K562 (cell line): ENCODE results near the gene POR. TPM values are rescaled to one million over a fixed set of nuclear protein-coding genes. Genes with fewer than 3 reads are reported as not detected.

Experiments
- HMGN3 ChIP-seq: IDR thresholded peaks from 2 replicates; pipeline ENCODE4 v1.6.1; 2011; ENCODE audit warnings: borderline replicate concordance, low read depth, mild to moderate bottlenecking, mixed read lengths, low read length; ENCODE audit not compliant: insufficient read length; ENCODE audit errors: extremely low read depth
- KDM1A ChIP-seq, 2 experiments: fragments of 450-650 bp; IDR thresholded peaks; 2 replicates each; pipeline ENCODE4 v1.6.1; 2016; ENCODE audit warnings: mild to moderate bottlenecking in 2 of 2
- polyA plus RNA-seq, 8 experiments: library from polyadenylated mRNA; depleted of rRNA in 4 of 8; stranded (reverse) in 5 of 8; unstranded in 3 of 8; fragments of >200 nt; fragmentation: Nextera tagmentation in 2 of 8; fragmentation: Illumina TruSeq in 1 of 8; extraction: Ambion mirVana in 2 of 8; extraction: Trizol in 1 of 8; gene quantifications; 2 replicates each; pipeline versions ENCODE4 v1.2.1 to v1.2.3, GENCODE V29; 2011 to 2014; ENCODE audit warnings: inconsistent platforms in 1 of 8, missing spikeins in 1 of 8
- total RNA-seq, 7 experiments: library from RNA; depleted of rRNA in 6 of 7; stranded (reverse); fragments of >200 nt in 6 of 7; fragmentation: Illumina TruSeq in 2 of 7; extraction: Trizol in 2 of 7; gene quantifications; 2 replicates each; pipeline versions ENCODE4 v1.2.1 to v1.2.3, GENCODE V29; 2011 to 2021; ENCODE audit warnings: low replicate concordance in 1 of 7
- TF ChIP-seq, protein P1 (sequence below): fragments of 200-800 bp; sonication (Bioruptor generic); IDR thresholded peaks from 2 replicates; pipeline ENCODE4 v1.6.1; 2016; ENCODE audit warnings: missing genetic modification characterization, missing compliant biosample characterization
- TF ChIP-seq, protein P2 (sequence below): fragments of 450-650 bp; IDR thresholded peaks from 2 replicates; pipeline ENCODE4 v1.6.1; 2016; ENCODE audit warnings: mild to moderate bottlenecking, moderate library complexity
- TF ChIP-seq, protein P3 (sequence below): conservative IDR thresholded peaks from 2 replicates; pipeline ENCODE4 v1.6.1; 2011; ENCODE audit warnings: low read depth, mild to moderate bottlenecking, low read length; ENCODE audit not compliant: control insufficient read depth
- TF ChIP-seq, protein P4 (sequence below): fragments of 250-450 bp; sonication (Bioruptor Pico); IDR thresholded peaks from 2 replicates; pipeline ENCODE4 v1.5.1; 2021; ENCODE audit warnings: mild to moderate bottlenecking

The POR gene
- total and polyA plus RNA-seq, 9 of the 15 experiments (the other 6 are each of a cell fraction or from before 2014, with no cell fraction given) = 4.7 to 142 (median 40.8) TPM

DNA sequence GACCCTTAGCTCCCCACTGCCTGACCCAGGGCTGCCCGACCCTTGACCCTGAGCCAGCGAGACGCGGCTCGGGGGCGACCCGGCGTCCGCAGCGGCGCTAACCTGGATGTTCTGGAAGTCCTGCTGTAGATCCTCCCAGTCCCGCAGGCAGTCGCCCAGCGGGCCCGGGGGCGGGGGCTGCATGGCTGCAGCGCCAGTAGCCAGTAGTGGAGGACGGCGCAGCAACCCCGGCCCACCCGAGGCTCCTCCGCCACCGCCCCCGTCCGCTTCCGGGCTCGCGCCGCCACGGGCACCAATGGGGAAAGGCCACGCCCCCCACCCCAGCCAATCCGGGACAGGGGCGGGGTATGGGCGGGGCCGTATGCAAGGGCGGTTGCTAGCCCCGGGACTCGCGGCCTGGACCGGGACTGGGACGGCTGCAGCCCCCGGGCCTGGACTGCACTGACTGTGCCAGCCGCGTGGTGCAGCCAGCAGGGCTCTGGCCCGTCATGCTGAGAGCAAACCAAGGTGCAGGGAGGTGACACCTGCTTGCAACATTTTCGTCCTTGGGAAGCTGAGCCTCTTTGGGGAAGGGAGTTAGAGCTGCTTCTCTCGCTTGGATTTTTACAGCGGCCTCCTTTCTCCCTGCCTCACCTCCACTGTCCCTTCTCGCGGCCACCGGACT lies 79.6 kb downstream of the POR start, which contains the start of gene TMEM120A (continued):
- TF ChIP-seq, protein P1, sequence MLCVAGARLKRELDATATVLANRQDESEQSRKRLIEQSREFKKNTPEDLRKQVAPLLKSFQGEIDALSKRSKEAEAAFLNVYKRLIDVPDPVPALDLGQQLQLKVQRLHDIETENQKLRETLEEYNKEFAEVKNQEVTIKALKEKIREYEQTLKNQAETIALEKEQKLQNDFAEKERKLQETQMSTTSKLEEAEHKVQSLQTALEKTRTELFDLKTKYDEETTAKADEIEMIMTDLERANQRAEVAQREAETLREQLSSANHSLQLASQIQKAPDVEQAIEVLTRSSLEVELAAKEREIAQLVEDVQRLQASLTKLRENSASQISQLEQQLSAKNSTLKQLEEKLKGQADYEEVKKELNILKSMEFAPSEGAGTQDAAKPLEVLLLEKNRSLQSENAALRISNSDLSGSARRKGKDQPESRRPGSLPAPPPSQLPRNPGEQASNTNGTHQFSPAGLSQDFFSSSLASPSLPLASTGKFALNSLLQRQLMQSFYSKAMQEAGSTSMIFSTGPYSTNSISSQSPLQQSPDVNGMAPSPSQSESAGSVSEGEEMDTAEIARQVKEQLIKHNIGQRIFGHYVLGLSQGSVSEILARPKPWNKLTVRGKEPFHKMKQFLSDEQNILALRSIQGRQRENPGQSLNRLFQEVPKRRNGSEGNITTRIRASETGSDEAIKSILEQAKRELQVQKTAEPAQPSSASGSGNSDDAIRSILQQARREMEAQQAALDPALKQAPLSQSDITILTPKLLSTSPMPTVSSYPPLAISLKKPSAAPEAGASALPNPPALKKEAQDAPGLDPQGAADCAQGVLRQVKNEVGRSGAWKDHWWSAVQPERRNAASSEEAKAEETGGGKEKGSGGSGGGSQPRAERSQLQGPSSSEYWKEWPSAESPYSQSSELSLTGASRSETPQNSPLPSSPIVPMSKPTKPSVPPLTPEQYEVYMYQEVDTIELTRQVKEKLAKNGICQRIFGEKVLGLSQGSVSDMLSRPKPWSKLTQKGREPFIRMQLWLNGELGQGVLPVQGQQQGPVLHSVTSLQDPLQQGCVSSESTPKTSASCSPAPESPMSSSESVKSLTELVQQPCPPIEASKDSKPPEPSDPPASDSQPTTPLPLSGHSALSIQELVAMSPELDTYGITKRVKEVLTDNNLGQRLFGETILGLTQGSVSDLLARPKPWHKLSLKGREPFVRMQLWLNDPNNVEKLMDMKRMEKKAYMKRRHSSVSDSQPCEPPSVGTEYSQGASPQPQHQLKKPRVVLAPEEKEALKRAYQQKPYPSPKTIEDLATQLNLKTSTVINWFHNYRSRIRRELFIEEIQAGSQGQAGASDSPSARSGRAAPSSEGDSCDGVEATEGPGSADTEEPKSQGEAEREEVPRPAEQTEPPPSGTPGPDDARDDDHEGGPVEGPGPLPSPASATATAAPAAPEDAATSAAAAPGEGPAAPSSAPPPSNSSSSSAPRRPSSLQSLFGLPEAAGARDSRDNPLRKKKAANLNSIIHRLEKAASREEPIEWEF (CRISPR knock-in tag) = no peak
- TF ChIP-seq KDM1A (IDR thresholded peaks at IDR 0.05) = peak in 1 of 2 experiments; percentile 80; a peak in 3 of 4 replicates
- TF ChIP-seq, protein P2, sequence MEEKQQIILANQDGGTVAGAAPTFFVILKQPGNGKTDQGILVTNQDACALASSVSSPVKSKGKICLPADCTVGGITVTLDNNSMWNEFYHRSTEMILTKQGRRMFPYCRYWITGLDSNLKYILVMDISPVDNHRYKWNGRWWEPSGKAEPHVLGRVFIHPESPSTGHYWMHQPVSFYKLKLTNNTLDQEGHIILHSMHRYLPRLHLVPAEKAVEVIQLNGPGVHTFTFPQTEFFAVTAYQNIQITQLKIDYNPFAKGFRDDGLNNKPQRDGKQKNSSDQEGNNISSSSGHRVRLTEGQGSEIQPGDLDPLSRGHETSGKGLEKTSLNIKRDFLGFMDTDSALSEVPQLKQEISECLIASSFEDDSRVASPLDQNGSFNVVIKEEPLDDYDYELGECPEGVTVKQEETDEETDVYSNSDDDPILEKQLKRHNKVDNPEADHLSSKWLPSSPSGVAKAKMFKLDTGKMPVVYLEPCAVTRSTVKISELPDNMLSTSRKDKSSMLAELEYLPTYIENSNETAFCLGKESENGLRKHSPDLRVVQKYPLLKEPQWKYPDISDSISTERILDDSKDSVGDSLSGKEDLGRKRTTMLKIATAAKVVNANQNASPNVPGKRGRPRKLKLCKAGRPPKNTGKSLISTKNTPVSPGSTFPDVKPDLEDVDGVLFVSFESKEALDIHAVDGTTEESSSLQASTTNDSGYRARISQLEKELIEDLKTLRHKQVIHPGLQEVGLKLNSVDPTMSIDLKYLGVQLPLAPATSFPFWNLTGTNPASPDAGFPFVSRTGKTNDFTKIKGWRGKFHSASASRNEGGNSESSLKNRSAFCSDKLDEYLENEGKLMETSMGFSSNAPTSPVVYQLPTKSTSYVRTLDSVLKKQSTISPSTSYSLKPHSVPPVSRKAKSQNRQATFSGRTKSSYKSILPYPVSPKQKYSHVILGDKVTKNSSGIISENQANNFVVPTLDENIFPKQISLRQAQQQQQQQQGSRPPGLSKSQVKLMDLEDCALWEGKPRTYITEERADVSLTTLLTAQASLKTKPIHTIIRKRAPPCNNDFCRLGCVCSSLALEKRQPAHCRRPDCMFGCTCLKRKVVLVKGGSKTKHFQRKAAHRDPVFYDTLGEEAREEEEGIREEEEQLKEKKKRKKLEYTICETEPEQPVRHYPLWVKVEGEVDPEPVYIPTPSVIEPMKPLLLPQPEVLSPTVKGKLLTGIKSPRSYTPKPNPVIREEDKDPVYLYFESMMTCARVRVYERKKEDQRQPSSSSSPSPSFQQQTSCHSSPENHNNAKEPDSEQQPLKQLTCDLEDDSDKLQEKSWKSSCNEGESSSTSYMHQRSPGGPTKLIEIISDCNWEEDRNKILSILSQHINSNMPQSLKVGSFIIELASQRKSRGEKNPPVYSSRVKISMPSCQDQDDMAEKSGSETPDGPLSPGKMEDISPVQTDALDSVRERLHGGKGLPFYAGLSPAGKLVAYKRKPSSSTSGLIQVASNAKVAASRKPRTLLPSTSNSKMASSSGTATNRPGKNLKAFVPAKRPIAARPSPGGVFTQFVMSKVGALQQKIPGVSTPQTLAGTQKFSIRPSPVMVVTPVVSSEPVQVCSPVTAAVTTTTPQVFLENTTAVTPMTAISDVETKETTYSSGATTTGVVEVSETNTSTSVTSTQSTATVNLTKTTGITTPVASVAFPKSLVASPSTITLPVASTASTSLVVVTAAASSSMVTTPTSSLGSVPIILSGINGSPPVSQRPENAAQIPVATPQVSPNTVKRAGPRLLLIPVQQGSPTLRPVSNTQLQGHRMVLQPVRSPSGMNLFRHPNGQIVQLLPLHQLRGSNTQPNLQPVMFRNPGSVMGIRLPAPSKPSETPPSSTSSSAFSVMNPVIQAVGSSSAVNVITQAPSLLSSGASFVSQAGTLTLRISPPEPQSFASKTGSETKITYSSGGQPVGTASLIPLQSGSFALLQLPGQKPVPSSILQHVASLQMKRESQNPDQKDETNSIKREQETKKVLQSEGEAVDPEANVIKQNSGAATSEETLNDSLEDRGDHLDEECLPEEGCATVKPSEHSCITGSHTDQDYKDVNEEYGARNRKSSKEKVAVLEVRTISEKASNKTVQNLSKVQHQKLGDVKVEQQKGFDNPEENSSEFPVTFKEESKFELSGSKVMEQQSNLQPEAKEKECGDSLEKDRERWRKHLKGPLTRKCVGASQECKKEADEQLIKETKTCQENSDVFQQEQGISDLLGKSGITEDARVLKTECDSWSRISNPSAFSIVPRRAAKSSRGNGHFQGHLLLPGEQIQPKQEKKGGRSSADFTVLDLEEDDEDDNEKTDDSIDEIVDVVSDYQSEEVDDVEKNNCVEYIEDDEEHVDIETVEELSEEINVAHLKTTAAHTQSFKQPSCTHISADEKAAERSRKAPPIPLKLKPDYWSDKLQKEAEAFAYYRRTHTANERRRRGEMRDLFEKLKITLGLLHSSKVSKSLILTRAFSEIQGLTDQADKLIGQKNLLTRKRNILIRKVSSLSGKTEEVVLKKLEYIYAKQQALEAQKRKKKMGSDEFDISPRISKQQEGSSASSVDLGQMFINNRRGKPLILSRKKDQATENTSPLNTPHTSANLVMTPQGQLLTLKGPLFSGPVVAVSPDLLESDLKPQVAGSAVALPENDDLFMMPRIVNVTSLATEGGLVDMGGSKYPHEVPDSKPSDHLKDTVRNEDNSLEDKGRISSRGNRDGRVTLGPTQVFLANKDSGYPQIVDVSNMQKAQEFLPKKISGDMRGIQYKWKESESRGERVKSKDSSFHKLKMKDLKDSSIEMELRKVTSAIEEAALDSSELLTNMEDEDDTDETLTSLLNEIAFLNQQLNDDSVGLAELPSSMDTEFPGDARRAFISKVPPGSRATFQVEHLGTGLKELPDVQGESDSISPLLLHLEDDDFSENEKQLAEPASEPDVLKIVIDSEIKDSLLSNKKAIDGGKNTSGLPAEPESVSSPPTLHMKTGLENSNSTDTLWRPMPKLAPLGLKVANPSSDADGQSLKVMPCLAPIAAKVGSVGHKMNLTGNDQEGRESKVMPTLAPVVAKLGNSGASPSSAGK = no peak
- TF ChIP-seq, protein P3, sequence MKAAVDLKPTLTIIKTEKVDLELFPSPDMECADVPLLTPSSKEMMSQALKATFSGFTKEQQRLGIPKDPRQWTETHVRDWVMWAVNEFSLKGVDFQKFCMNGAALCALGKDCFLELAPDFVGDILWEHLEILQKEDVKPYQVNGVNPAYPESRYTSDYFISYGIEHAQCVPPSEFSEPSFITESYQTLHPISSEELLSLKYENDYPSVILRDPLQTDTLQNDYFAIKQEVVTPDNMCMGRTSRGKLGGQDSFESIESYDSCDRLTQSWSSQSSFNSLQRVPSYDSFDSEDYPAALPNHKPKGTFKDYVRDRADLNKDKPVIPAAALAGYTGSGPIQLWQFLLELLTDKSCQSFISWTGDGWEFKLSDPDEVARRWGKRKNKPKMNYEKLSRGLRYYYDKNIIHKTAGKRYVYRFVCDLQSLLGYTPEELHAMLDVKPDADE = peak; percentile 63; the same call in 1 of the 2 replicates
- TF ChIP-seq HMGN3 = peak; percentile 68
- TF ChIP-seq, protein P4, sequence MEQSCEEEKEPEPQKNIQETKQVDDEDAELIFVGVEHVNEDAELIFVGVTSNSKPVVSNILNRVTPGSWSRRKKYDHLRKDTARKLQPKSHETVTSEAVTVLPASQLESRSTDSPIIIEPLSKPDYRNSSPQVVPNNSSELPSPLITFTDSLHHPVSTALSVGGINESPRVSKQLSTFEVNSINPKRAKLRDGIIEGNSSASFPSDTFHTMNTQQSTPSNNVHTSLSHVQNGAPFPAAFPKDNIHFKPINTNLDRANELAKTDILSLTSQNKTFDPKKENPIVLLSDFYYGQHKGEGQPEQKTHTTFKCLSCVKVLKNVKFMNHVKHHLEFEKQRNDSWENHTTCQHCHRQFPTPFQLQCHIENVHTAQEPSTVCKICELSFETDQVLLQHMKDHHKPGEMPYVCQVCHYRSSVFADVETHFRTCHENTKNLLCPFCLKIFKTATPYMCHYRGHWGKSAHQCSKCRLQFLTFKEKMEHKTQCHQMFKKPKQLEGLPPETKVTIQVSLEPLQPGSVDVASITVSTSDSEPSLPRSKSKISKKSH (CRISPR knock-in tag) = no peak
